Activated CD8-positive, alpha-beta T cell treated with anti-CD3 and anti-CD28 coated beads for 36 hours (primary cell): Measurements from ENCODE around the gene NIT2. TPM values are rescaled to one million over a fixed set of nuclear protein-coding genes. Genes with fewer than 3 reads are reported as not detected.
"Not testable (repeated sequence)": the region's sequence is repeated elsewhere in the genome, so short reads cannot be mapped to it uniquely, and the experiment has no call there.

Experiments
- ATAC-seq: fragments of 200-7000 bp; cut with Tn5 transposase; one replicate; pipeline ENCODE4 v1.10.0; 2021; ENCODE audit warnings: mild to moderate bottlenecking, moderate library complexity
- CTCF ChIA-PET: fragments of 350-600 bp; sonication (Branson Sonifier 250); formaldehyde crosslinking; loops from one replicate; lab custom pipeline; 2021; ENCODE audit warnings: antibody characterized with exemption; lab: Charles Lee
- POLR2A ChIA-PET: fragments of 350-600 bp; sonication (Branson Sonifier 250); formaldehyde crosslinking; loops from one replicate; lab custom pipeline; 2021; ENCODE audit warnings: antibody characterized with exemption; lab: Charles Lee
- DNase-seq: peaks from one replicate; pipeline ENCODE4 v3.0.0-alpha.2; 2020
- H3K27ac Mint-ChIP-seq: one replicate; pipeline ENCODE4 v1.8.0; 2021; ENCODE audit warnings: mild to moderate bottlenecking, mixed read lengths
- H3K27me3 Mint-ChIP-seq: one replicate; pipeline ENCODE4 v1.8.0; 2021; ENCODE audit warnings: mixed read lengths
- H3K36me3 Mint-ChIP-seq: one replicate; pipeline ENCODE4 v1.8.0; 2021; ENCODE audit warnings: low read depth, mixed read lengths
- H3K4me1 Mint-ChIP-seq: one replicate; pipeline ENCODE4 v1.8.0; 2021; ENCODE audit warnings: low read depth, mixed read lengths
- H3K4me3 Mint-ChIP-seq: one replicate; pipeline ENCODE4 v1.8.0; 2021; ENCODE audit warnings: mild to moderate bottlenecking, moderate library complexity, mixed read lengths
- H3K9me3 Mint-ChIP-seq: one replicate; pipeline ENCODE4 v1.8.0; 2021; ENCODE audit warnings: mixed read lengths
- intact Hi-C: fragments of 100-400 bp; cut with micrococcal nuclease; formaldehyde crosslinking; loops from one replicate; pipeline ENCODE4 v1.10.0; 2022
- total RNA-seq, 2 experiments: library from RNA; stranded (reverse); gene quantifications; one replicate each; pipeline ENCODE4 v1.2.3, GENCODE V29; 2021
- TF ChIP-seq, protein P1 (sequence below): fragments of 200-600 bp; IDR thresholded peaks from one replicate; pipeline ENCODE4 v1.8.0; 2022; ENCODE audit warnings: antibody characterized with exemption, mild to moderate bottlenecking

NIT2 gene
- total RNA-seq, 2 experiments from 2014 or later: 64.2 TPM

DNA sequence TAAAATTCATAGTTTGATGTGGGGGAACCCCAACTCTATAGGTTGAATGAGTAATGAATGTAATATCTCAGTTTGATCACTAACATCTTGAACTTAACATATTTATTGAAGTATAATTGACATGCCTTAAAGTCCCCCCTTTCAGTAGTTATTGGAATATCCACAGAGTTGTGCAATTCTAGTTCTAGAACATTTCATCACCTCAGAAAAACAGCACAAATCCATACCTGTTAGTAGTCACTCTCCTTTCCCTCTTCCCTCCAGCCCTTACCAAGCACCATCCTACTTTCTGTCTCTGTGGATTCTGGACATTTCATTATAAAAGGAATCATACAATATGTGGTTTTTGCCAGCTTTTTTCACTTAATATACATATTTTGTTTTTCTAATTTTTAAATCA is 8.7 kb upstream of the NIT2 start:
- Mint-ChIP-seq H3K27me3 (no peaks in the 10 kb centered on the region), H3K27ac (no peak overlapping the region), H3K36me3 (peaks cover 10% of the 10 kb centered on the region), H3K9me3 (peaks cover 8% of the 10 kb centered on the region), H3K4me1 (no peaks in the 10 kb centered on the region), H3K4me3 (no peak overlapping the region)
- POLR2A ChIA-PET: no interaction called here
- CTCF ChIA-PET: interaction anchor here (1.1 kb wide), 1 partner anchor 9 kb away, joined by 3 read pairs; no protein-coding TSS in a partner anchor
- DNase-seq: no peak
- no peak for ATAC-seq
- intact Hi-C loops: no loop called here
- TF ChIP-seq, protein P1, sequence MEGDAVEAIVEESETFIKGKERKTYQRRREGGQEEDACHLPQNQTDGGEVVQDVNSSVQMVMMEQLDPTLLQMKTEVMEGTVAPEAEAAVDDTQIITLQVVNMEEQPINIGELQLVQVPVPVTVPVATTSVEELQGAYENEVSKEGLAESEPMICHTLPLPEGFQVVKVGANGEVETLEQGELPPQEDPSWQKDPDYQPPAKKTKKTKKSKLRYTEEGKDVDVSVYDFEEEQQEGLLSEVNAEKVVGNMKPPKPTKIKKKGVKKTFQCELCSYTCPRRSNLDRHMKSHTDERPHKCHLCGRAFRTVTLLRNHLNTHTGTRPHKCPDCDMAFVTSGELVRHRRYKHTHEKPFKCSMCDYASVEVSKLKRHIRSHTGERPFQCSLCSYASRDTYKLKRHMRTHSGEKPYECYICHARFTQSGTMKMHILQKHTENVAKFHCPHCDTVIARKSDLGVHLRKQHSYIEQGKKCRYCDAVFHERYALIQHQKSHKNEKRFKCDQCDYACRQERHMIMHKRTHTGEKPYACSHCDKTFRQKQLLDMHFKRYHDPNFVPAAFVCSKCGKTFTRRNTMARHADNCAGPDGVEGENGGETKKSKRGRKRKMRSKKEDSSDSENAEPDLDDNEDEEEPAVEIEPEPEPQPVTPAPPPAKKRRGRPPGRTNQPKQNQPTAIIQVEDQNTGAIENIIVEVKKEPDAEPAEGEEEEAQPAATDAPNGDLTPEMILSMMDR: no peak

DNA sequence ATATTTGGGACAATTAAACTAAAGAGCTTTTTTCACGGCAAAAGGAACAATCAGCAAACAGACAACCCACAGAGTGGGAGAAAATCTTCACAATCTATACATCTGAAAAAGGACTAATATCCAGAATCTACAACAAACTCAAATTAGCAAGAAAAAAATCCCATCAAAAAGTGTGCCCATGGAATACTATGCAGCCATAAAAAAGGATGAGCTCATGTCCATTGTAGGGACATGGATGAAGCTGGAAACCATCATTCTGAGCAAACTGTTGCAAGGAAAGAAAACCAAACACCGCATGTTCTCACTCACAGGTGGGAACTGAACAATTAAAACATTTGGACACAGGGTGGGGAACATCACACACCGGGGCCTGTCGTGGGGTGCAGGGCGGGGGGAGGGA is 7.2 kb upstream of the NIT2 start:
- intact Hi-C loops, H3K27me3 Mint-ChIP-seq, H3K9me3 Mint-ChIP-seq, H3K4me3 Mint-ChIP-seq, H3K4me1 Mint-ChIP-seq, DNase-seq, CTCF ChIA-PET, H3K27ac Mint-ChIP-seq, ATAC-seq: not testable (repeated sequence)
- POLR2A ChIA-PET: interaction anchor here (1.0 to 1.2 kb wide), 2 partner anchors 8 to 26 kb away, joined by 3 read pairs; no protein-coding TSS in a partner anchor
- peaks cover 10% of the 10 kb centered on the region for H3K36me3 Mint-ChIP-seq

DNA sequence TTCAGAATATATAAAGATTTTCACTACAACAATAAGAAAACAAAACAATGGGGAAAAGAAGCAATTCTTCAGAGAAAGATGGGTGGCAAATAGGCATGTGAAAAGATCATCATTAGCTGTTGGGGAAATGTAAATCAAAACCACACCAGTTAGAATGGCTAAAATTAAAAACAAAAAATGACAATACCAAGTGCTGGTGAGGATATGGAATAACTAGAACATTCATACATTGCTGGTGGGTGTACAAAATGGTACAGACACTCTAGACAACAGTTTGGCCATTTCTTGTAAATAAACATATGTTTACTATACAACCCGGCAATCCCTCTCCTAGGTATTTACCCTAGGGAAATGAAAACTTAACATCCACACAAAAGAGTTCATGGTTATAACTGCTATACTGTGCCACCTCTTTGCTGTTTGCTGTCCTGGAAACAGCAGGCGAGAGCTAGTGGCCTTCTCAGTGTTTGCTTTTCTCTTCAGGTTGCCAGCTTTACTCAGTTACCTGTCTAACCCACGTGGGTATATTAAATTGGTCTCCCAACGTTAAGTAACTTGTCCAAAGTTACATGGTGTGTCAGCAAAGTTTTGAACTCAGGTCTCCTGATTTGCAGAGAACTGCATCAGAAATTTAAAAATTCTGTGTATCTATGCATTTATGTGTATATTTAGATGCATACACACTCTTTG is 4.6 kb upstream of the NIT2 start:
- H3K4me3 Mint-ChIP-seq: no peak overlapping the region
- POLR2A ChIA-PET: no interaction called here
- CTCF ChIA-PET: interaction anchor here (0.7 kb wide), 1 partner anchor 13 kb away, joined by 3 read pairs; no protein-coding TSS in a partner anchor
- H3K36me3 Mint-ChIP-seq: peaks cover 10% of the 10 kb centered on the region
- H3K9me3 Mint-ChIP-seq: peaks cover 8% of the 10 kb centered on the region
- H3K27ac Mint-ChIP-seq: no peak overlapping the region
- intact Hi-C loops: no loop called here
- TF ChIP-seq, protein P1: no peak
- ATAC-seq (no peak), DNase-seq (no peak)
- H3K4me1 Mint-ChIP-seq: peaks cover 4% of the 10 kb centered on the region
- no peaks in the 10 kb centered on the region for H3K27me3 Mint-ChIP-seq

DNA sequence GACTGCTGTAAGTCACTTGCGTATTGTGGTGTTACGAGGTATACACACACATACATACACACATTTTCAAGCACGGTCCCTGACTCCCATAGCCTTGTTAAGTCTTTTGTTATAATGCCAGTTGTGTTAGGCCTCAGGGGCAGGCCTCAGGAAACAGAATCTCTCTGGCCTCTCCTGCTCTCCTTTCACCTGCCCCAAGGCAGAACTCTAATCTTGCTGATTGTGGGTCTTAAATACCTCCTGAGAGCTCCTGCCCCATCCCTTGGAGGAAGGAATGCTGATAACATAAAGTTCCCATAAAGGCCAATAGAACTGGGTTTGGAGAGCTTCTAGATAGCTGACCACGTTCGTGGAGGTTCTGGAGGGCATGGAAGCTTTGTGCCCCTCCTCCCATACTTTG is 3.9 kb upstream of the NIT2 start:
- H3K4me1 Mint-ChIP-seq: peaks cover 8% of the 10 kb centered on the region
- intact Hi-C loops: no loop called here
- CTCF ChIA-PET: interaction anchor here (1.2 to 2.1 kb wide), 2 partner anchors 13 to 15 kb away, joined by 3 to 8 read pairs; no protein-coding TSS in a partner anchor
- H3K27ac Mint-ChIP-seq: no peak overlapping the region
- peaks cover 8% of the 10 kb centered on the region for H3K9me3 Mint-ChIP-seq
- DNase-seq: no peak
- ATAC-seq: no peak
- peaks cover 13% of the 10 kb centered on the region for H3K36me3 Mint-ChIP-seq
- POLR2A ChIA-PET: interaction anchor here (1.0 kb wide), 1 partner anchor 9 kb away, joined by 3 read pairs; no protein-coding TSS in a partner anchor
- no peaks in the 10 kb centered on the region for H3K27me3 Mint-ChIP-seq
- TF ChIP-seq, protein P1: no peak
- H3K4me3 Mint-ChIP-seq: no peak overlapping the region

DNA sequence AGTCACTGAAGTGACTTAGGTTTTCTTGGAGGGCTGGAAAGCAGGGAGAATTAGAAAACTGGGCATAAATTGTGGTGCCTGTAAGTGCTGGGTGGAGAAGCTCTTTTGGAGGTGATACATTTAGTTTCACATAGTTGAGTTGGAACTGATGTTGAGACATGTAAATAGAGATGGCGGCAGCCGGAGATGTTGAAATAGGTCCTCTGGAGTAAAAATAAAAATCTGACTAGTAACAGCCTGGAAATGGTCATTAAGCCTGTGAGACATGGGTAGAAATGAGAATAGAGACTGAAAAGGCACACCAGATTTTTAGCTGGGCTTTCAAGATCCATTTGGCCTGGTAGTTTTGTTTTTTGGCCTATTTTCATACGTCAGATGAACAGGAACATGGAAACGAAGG is 2.9 kb upstream of the NIT2 start:
- H3K9me3 Mint-ChIP-seq: peaks cover 8% of the 10 kb centered on the region
- POLR2A ChIA-PET: interaction anchor here (1.0 to 1.1 kb wide), 2 partner anchors 8 to 10 kb away, joined by 3 read pairs; no protein-coding TSS in a partner anchor
- ATAC-seq (no peak), DNase-seq (no peak)
- H3K36me3 Mint-ChIP-seq: peaks cover 10% of the 10 kb centered on the region
- no peaks in the 10 kb centered on the region for H3K27me3 Mint-ChIP-seq
- TF ChIP-seq, protein P1: no peak
- intact Hi-C loops: no loop called here
- no peak overlapping the region for H3K27ac Mint-ChIP-seq
- peaks cover 15% of the 10 kb centered on the region for H3K4me1 Mint-ChIP-seq
- CTCF ChIA-PET: interaction anchor here (0.6 to 2.1 kb wide), 4 partner anchors 12 to 53 kb away, joined by 3 to 8 read pairs (median 4); no protein-coding TSS in a partner anchor
- H3K4me3 Mint-ChIP-seq: no peak overlapping the region
